ENCODE data around the gene SWSAP1.
"Not testable (repeated sequence)": the region's sequence is repeated elsewhere in the genome, so short reads cannot be mapped to it uniquely, and the experiment has no call there.

The SWSAP1 gene, protein sequence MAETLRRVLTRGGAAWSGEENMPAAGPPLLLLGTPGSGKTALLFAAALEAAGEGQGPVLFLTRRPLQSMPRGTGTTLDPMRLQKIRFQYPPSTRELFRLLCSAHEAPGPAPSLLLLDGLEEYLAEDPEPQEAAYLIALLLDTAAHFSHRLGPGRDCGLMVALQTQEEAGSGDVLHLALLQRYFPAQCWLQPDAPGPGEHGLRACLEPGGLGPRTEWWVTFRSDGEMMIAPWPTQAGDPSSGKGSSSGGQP

DNA sequence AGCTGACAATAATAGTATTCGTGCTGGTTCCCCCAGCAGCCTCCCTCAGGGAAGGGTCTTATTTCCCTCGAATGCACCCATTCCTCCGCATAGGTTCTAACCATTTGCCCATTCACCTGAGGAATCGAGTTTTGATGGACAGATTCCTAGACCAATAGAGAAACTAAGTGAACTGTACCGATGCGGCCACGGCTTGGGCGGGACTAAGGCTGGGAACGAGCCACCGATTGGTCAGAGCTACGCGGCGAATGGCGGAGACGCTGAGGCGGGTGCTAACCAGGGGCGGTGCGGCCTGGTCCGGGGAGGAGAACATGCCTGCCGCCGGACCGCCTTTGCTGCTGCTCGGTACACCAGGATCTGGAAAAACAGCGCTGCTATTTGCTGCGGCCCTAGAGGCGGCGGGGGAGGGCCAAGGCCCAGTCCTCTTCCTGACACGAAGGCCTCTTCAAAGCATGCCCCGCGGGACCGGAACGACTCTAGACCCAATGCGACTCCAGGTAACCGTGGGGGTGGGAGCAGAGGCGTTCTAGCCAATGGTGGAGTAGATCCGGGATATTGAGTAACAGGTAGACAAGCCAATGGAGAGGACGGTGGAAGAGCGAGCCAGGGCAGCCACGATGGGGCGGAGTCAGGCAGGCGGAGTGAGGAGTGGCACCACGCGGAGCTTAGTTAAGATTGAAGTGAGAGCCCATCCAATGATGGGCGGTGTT lies at the start of gene SWSAP1:
Gene SWSAP1 (plus strand): TSS at position 234 of the 710 bp plus-strand sequence. CDS start 15 bp downstream, at position 249.
- peak; percentile 92 for DNase-seq (ENCODE audit: insufficient read length, low spot score)
- peak; percentile 99 for FAIRE-seq

DNA sequence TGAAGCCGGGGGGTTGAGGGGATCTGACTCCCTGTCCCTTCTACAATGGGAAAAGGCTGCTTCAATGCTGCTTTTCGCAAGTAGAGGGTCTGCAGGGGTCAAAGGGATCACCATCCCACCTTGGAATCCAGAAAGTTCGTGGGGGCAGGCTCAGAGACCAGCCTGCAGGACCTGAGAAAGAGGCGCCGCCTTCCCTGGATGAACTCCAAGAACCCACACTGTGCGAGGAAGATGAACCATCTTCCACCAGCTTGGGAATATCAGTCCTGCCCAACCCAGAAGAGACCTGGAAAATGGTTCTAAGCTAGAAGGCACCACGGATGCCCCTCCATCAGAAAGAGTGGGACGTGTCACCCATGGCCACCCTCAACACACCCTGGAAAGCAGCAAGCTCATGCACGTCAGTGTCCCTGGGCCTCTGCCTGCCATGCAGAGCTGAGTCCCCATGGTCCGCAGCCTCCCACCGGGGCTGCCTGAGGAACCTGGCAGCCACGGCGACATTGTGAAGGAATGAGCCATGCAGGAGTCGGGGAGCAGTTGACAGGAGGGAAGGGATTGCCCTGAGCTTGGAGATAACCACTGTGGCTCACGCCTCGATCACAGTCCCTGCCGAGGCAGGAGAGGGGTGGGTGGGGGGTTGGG lies 49.6 kb upstream of the SWSAP1 start:
- no peak for FAIRE-seq
- DNase-seq (ENCODE audit: insufficient read length, low spot score), result no peak

DNA sequence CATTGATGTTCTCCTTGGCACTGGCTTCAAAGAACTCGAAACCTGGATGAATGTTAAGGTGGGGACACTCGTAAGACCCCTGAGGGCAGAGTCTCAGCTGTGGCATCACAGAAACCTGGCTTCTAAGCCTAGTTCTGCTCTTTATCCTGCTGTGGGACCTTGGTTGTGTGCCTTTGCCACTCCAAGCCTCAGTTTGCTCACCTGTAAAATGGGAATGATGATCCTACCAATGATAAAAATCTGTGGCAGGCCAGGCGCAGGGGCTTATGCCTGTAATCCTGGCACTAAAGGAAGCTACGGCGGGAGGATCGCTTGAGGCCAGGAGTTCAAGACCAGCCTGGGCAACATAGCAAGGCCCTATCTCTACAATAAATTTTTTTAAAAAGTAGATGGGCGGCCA lies 48.9 kb upstream of the SWSAP1 start:
- FAIRE-seq, result no peak
- no peak for DNase-seq (ENCODE audit: insufficient read length, low spot score)

DNA sequence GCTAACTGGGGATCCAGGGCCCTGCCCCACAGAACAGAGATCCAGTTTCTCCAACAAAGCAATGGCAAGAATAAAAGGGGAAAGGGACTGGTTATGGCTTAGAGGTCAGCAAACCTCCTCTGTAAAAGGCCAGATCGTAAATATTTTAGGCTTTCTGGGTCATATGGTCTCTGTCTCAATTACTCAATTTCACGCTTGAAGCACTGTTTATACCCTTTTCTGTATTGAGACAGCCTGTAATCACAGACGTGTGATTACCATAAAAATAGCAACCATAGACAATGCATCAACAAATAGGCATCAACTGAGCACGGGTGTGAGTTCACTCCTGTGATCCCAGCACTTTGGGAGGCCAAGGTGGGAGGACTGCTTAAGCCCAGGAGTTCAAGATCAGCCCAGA lies 44.3 kb upstream of the SWSAP1 start:
- DNase-seq (ENCODE audit: insufficient read length, low spot score) (no peak), FAIRE-seq (no peak)

DNA sequence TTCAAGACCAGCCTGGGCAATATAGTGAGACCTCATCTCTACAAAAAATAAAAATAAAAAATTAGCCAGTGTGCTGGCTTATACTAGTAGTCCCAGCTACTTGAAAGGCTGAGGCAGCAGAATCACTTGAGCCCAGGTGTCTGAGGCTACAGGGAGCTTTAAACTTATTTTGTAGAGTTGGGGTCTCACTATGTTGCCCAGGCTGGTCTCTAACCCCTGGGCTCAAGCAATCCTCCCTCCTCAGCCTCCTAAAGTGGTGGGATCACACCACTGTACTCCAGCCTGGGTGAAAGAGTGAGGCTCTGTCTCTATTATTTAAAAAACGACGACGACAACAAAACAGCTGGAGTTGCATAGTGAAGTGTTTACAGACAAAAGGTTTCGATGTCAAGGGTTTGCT lies 43.0 kb upstream of the SWSAP1 start:
- DNase-seq (ENCODE audit: insufficient read length, low spot score) (no peak), FAIRE-seq (no peak)

DNA sequence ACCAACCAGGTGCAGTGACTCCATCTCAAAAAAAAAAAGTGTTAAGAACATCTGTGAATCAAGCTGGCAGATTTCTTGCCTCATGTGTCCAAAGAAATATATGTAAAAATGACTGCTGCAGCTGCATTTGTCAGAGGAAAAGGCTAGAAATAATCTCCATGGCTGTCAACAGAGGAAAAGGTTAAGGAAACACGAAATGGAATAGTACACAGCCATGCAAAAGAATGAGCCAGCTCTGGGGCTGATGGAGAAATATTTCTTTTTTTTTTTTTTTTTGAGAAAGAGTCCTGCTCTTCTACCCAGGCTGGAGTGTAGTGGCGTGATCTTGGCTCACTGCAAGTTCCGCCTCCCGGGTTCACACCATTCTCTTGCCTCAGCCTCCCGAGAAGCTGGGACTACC lies 41.6 kb upstream of the SWSAP1 start:
- DNase-seq (ENCODE audit: insufficient read length, low spot score), result no peak
- FAIRE-seq, result no peak

DNA sequence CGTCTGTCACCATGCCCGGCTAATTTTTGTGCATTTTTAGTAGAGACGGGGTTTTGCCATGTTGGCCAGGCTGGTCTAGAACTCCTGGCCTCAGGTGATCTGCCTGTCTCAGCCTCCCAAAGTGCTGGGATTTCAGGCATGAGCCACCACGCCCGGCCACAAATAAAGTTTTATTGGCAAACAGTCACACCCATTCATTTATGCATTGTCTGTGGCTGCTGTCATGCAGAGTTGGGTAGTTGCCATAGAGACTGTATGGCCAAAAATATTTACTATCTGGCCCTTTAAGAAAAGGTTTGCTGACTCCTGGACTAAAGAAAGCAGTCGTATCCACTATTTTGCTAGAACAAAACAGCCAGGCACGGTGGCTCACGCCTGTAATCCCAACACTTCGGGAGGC lies 40.6 kb upstream of the SWSAP1 start:
- not testable (repeated sequence) for DNase-seq (ENCODE audit: insufficient read length, low spot score); FAIRE-seq

DNA sequence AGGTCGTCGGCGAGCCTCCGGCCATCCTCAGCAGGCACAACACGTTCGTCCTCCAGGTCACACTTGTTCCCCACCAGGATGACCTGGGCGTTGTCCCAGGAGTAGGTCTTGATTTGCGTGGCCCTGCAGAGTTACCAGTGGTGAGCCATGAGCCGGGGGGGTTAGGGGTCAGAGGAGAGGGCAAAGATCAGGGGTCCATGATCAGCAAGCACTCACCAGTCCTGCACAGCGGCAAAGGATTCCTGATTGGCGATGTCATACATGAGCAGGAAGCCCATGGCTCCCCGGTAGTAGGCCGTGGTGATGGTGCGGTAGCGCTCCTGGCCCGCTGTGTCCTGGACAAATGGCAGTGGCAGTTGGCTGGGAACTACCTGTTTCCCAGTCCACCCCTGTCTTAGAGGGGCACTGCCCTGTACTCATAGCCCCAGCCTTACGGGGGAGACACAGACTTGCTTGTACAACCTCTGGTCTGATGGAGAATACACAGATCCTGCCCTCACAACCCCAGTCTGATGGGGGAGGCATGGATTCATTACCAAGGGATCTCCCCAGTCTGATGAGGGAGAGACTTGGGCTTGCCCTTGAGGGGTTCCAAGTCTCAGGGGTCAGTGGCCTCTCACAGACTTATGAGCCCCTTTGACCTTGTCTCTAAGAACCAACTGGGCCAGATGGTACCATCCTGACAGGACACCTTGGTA lies 38.9 kb upstream of the SWSAP1 start:
- DNase-seq (ENCODE audit: insufficient read length, low spot score), result no peak
- FAIRE-seq, result no peak

DNA sequence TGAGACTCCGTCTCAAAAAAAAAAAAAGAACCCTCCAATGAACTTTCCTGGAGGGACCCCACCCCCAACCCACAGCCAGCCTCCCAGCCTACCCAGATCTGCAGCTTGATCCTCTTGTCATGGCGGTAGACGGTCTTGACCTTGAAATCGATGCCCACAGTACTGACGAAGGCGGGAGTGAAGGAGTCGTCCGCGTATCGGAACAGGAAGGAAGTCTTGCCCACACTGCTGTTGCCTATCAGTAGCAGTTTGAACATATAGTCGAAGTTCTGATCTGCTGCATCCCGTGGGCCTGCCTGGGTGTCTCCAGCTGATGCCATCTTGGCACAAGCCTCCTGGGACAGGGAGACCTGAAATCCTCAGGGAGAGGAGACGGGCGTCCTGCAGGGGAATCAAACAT lies 37.4 kb upstream of the SWSAP1 start:
- FAIRE-seq (no peak), DNase-seq (ENCODE audit: insufficient read length, low spot score) (no peak)

DNA sequence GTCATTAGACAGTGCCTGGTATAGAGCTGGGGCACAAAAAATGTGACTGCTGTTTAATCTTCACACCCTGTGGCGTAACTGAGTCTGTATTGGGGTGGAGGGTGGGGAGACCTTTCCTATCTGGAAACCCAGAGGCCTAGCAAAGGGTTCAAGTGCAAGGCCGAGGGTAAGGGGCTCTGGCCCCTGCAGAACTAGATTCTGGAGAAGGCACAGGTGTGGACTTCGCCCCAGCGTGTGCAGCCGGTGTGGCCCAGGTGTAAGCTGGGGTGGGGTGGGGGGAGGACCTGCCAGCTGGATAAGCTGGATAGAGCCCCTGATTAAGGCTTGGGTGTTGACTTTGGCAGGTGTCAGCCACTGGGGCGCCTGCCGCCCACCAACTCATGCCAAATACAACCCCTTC lies 36.3 kb upstream of the SWSAP1 start:
- no peak for DNase-seq (ENCODE audit: insufficient read length, low spot score)
- no peak for FAIRE-seq

DNA sequence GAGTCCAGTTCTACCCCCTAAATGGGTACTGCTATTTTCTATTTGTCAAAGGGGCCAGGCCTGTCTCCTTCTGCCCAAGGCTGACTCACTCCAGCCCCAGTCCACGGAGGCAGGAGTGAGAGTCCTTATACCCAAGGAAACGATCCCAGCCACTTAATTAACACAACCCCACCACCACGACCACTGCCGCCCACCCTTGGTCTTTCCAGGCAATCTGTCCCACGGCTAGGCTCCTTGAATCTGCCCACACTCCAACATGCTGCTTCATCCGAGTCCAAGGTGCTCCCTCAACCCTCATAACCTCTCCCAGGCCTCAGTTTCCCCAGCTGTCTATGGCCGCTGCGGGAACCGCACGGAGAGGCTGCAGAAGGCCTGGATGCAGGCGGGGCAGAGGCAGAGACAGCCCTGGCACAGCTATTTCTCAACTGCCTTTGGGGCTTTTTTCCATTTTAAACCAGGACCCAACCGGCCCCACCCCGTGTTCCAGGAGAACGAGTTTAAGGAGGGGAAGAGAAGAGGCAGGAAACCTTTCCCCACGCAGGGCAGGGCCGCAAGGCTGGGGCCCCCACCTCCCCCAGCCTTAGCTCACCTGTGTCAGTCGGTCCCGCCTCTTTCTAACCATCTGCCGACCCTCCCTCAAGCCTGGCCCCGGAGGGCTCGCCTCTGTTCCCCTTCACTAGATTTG lies 35.8 kb upstream of the SWSAP1 start:
- no peak for DNase-seq (ENCODE audit: insufficient read length, low spot score)
- FAIRE-seq, result no peak

DNA sequence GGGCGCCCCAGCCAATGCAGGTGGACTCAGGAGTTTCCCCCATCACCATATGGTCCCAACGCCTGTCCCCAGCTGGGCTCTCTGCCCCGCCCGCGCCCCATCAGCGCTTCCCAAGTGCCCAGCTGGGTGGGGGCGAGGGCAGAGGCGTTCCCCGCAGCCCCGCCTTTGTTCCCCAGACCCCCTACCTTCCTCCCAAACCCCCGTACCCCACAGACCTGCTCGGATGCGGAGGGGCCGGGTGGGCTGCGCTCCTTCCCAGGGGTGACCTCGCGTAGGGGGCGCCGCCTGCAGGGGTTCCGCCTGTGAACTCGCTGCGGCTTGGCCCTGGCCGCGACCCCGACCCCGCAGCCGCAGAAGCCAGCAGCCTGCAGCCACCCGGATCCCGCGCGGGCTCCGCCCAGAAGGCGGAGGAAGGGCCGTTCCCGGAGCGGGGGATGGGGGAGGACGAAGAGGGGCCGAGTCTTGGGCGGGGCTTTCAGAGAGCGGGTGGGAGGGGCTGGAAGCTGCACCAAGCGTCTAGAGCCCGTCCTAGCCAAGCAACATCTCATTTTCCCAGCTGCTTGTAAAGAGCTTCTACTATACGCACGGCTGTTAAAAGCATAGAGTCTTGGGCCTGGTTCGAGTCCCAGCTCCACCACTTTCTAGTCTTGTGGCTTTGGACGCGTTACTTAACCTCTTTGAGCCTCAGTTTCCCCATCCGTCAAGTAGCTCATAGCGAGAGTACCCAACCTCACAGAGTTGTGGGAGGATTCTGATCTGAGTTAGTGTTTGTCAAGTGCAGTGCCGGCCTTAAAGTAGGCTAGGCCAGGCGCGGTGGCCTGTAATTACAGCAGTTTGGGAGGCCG lies 35.0 kb upstream of the SWSAP1 start, which contains the start of gene RAB3D:
Gene RAB3D (minus strand): TSS at position 404 of the 845 bp plus-strand sequence. CDS start 2,258 bp downstream, outside the sequence.
- DNase-seq (ENCODE audit: insufficient read length, low spot score) (peak; percentile 92), FAIRE-seq (peak; percentile 90)

DNA sequence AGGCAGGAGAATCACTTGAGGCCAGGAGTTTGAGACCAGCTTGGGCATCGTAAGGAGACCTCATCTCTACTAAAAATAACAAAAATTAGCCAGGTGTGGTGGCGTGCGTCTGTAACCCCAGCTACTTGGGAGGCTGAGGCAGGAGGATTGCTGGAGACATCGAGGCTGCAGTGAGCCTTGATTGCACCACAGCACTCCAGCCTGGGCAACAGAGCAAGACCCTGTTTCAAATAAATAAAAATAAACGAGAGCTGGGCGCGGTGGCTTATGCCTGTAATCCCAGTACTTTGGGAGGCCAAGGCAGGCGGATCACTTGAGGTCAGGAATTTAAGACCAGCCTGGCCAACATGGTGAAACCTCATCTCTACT lies 34.4 kb upstream of the SWSAP1 start:
- not testable (repeated sequence) for FAIRE-seq; DNase-seq (ENCODE audit: insufficient read length, low spot score)

DNA sequence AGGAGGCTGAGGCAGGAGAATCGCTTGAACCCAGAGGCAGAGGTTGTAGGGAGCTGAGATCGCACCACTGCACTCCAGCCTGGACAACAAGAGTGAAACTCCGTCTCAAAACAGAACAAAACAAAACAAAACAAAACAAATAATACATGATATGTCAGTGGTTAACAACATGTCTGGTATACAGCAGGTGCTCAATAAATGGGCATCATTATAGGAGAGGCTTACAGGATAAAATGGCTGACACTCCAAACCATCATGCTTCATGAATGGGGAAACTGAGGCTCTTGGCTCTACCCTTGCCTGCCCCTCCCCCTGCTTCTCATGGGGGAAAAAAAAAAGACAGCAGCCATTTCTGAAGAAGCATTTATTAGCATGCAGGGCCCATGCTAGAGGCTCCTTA lies 32.0 kb upstream of the SWSAP1 start:
- DNase-seq (ENCODE audit: insufficient read length, low spot score), result no peak

DNA sequence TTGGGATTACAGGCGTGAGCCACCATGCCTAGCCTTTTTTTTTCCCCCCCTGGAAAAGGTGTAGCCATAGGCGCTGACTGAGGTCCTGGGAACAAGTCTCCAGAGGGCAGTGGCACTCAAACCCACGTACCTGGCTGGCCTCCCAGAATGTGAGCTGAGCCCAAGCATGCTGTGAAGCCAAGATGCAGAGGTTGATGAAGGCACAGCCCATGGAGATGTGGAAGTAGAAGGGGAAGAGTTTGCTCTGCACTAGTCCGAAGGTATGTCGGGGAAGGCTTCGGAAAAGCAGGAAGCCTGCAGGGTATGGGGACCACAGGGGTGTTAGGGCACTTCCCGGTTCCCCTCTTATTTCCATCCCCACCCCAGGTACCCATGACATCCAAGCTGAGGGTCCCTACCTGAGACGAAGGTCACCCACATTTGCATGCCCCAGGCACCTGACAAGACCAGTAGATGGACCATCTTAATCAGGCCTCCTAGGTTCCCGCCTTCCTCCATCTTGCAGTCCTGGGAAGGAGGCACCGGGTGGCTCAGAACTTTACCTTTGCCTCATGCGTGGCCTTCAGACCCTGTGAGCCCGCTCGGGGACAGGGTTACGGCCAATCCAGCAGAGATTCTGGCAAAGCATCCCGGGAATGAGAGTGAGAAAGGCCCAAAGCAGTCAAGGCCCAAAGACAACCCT lies 29.2 kb upstream of the SWSAP1 start:
- FAIRE-seq, result no peak
- DNase-seq (ENCODE audit: insufficient read length, low spot score), result no peak

More for the DNA sequence above, 32.0 kb upstream of the SWSAP1 start:
- FAIRE-seq, result no peak

DNA sequence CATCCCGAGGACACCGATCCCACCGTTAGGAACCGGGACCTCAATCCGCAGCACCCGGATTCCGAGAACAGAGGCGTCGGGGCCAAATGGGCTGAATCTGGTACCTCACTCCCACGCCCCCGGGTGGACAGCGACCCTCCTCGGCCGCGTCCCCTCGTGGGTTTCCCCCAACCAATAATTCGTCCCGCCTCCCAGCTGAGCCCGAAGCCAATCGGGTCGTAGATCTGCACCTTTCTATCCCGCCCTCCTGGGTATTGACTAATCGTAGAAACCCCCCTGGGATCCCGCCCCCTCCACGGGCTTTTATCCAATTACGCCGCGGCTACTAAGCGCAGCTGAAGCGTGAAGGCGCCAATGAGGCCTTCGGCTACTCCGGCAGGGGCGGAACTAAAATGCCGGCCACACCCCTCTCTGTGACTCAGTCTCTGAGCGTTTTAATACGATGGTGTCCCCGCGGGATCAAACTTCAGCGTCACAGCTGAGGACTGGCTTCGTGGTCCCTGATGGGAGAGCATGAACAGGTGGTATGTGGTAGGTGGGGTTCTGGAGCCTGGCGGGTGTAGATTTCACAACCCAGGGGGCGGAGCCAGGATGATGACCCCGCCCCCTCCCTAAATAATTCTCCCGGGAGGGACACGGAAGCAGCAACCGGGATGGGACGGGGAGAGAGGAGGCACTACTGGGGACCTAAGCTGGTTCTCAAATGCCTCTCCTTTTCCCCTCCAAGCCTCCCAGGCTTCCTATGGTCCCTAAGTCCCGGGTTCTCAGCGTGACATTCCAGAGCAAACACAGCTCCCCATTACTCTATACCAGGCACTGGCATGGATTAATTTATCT lies 28.1 kb upstream of the SWSAP1 start, which contains the start of the genes CCDC159 and TMEM205:
Gene CCDC159 (plus strand): TSS at position 416 of the 837 bp plus-strand sequence. CDS start 88 bp downstream, at position 504.
Gene TMEM205 (minus strand): TSS at position 165 of the 837 bp plus-strand sequence. CDS start 649 bp downstream, outside the sequence.
- FAIRE-seq (peak; percentile 98), DNase-seq (ENCODE audit: insufficient read length, low spot score) (peak; percentile 93)

DNA sequence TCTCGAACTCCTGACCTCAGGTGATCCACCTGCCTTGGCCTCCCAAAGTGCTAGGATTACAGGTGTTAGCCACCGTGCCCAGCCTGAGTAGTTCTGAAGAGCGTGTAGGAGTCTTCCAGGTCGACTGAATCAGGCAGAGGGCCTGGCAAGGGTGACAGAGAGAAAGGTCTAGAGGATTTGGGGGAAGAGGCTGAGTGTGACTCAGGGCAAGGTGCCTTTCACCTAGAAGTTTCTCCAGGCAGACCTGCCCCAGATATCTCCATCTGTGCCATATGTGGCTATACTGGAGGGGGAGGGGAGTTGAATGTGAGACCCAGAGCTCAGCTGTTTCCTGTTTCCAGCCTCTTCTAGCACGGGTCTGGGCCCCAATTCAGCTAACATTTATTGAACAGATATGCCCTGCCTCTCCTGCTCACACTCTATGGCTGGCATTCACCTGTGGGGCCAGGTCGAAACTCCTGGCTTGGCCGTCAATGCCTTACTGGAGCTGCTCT lies 26.9 kb upstream of the SWSAP1 start:
- FAIRE-seq (no peak), DNase-seq (ENCODE audit: insufficient read length, low spot score) (no peak)

DNA sequence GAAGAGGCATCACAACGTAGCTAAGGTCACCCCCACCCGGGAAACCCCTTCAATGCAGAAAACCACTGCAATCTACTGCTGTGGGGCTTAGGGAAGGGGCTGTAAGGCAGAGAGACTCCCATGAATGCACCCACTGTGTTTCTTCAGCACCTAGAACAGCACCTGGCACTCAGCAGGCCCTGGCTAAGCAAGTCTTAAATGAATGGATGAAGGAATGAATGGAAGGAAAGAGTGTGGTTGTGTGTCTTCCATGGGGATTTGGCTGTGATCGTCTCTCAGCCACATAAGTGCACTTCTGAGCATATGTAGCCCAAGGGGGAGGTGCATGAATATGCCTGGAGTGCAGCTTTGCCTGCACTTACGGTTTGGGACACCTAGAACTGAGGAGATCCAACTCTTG lies 25.3 kb upstream of the SWSAP1 start:
- no peak for DNase-seq (ENCODE audit: insufficient read length, low spot score)
- FAIRE-seq, result no peak

All from GM19239 (cell line).